HEK293 (cell line): ENCODE results near the gene ARHGEF12.

Experiments used
- CTCF ChIA-PET: fragments of 350-600 bp; formaldehyde crosslinking; extraction: SDS; loops from one replicate; lab custom pipeline; 2021; ENCODE audit warnings: antibody characterized with exemption; lab: Yijun Ruan, JAX
- POLR2A ChIA-PET: fragments of 300-600 bp; formaldehyde crosslinking; extraction: SDS; loops from one replicate; lab custom pipeline; 2020; ENCODE audit warnings: antibody characterized with exemption, inconsistent platforms; lab: Yijun Ruan, JAX
- H3K27ac ChIP-seq: fragments of 200-500 bp; sonication (Bioruptor generic); 2 replicates; pipeline ENCODE4 v1.5.1; 2014; ENCODE audit warnings: low read depth, low read length, control low read depth, inconsistent platforms; ENCODE audit errors: extremely low read depth
- H3K36me3 ChIP-seq, 2 experiments: fragments of 200-500 bp in 1 of 2; sonication (Bioruptor generic) in 1 of 2; 1 replicate in 1 of 2; 2 replicates in 1 of 2; pipeline ENCODE4 v1.5.1; 2014 to 2017; ENCODE audit warnings: inconsistent platforms in 2 of 2, low read length in 2 of 2; ENCODE audit not compliant: control insufficient read depth in 2 of 2, insufficient read depth in 1 of 2
- H3K4me1 ChIP-seq: fragments of 200-500 bp; sonication (Bioruptor generic); 2 replicates; pipeline ENCODE4 v1.5.1; 2014; ENCODE audit warnings: mild to moderate bottlenecking, low read length, inconsistent platforms; ENCODE audit not compliant: control insufficient read depth, insufficient read depth
- H3K4me3 ChIP-seq: 2 replicates; pipeline ENCODE4 v1.5.1; 2011; ENCODE audit warnings: low read depth, mild to moderate bottlenecking, control low read depth, low read length, moderate library complexity
- H3K9me3 ChIP-seq: fragments of 200-500 bp; sonication (Bioruptor generic); 2 replicates; pipeline ENCODE4 v1.5.1; 2014; ENCODE audit warnings: low read depth, low read length, inconsistent platforms; ENCODE audit not compliant: control insufficient read depth, insufficient read depth
- ZNF645 ChIP-seq: fragments of 450-650 bp; formaldehyde crosslinking; IDR thresholded peaks from 2 replicates; pipeline ENCODE4; 2016; ENCODE audit warnings: missing biosample characterization, missing genetic modification characterization
- ZNF785 ChIP-seq: fragments of 450-650 bp; formaldehyde crosslinking; IDR thresholded peaks from 2 replicates; pipeline ENCODE4 v1.5.1; 2016; ENCODE audit warnings: missing biosample characterization, missing genetic modification characterization
- TF ChIP-seq, protein P1 (sequence below): fragments of 450-650 bp; formaldehyde crosslinking; IDR thresholded peaks from 2 replicates; pipeline ENCODE4 v1.5.1; 2016; ENCODE audit warnings: missing biosample characterization, missing genetic modification characterization

ARHGEF12 gene

GRCh38 chr11:120538707-120539106 lies 202.5 kb downstream of the ARHGEF12 start:
- H3K36me3 ChIP-seq, result no peaks in the 10 kb centered on the region
- H3K4me1 ChIP-seq, result no peaks in the 10 kb centered on the region
- H3K9me3 ChIP-seq, result no peaks in the 10 kb centered on the region
- TF ChIP-seq, protein P1, sequence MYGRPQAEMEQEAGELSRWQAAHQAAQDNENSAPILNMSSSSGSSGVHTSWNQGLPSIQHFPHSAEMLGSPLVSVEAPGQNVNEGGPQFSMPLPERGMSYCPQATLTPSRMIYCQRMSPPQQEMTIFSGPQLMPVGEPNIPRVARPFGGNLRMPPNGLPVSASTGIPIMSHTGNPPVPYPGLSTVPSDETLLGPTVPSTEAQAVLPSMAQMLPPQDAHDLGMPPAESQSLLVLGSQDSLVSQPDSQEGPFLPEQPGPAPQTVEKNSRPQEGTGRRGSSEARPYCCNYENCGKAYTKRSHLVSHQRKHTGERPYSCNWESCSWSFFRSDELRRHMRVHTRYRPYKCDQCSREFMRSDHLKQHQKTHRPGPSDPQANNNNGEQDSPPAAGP (tag by site-specific recombination), result no peak
- TF ChIP-seq ZNF645 (tag by site-specific recombination), result no peak
- TF ChIP-seq ZNF785 (tag by site-specific recombination), result no peak
- TF ChIP-seq, all 188 proteins: peak for 0
- no peak overlapping the region for H3K4me3 ChIP-seq
- no peak overlapping the region for H3K27ac ChIP-seq
- POLR2A ChIA-PET, result no interaction called here
- CTCF ChIA-PET, result no interaction called here
